ENCODE results near the gene PAQR3. TPM values are rescaled to one million over a fixed set of nuclear protein-coding genes. Genes with fewer than 3 reads are reported as not detected.

Gene PAQR3
- total and polyA plus RNA-seq, 2 of the 4 experiments (the other 2 are of a cell fraction): 11.5 to 11.8 TPM

- no peaks in the 10 kb centered on the region for H3K4me1 ChIP-seq (ENCODE audit: control insufficient read depth, insufficient read depth, low read length)
- ATAC-seq (ENCODE audit: low read depth) (no peak), DNase-seq (no peak)
- no TSS peak for BruUV-seq (replicated peaks)
- CTCF ChIA-PET: no interaction called here
- H4K5ac ChIP-seq (ENCODE audit: low read depth, low read length): no peak overlapping the region
- H3K4me3 ChIP-seq (ENCODE audit: insufficient read depth, low read depth, low read length): no peak overlapping the region
- H3K9ac ChIP-seq (ENCODE audit: low read depth, low read length): no peak overlapping the region
- H2BK15ac ChIP-seq (ENCODE audit: low read depth, low read length): no peak overlapping the region
- no peak overlapping the region for H3K4me2 ChIP-seq (ENCODE audit: low read depth, low read length)
- dilution Hi-C loops (cut with HindIII; ENCODE audit: low sequenced_read_pairs, unreplicated experiment) (no loop called here), in situ Hi-C loops (cut with MboI; ENCODE audit: low sequenced_read_pairs) (no loop called here), intact Hi-C loops (cut with micrococcal nuclease) (no loop called here)
- H2AK9ac ChIP-seq (replicated peaks; ENCODE audit: low read depth, low read length, poor library complexity): no peak overlapping the region
- POLR2A ChIA-PET (ENCODE audit: unreplicated experiment): no interaction called here
- H3K27me3 ChIP-seq (ENCODE audit: control insufficient read depth, insufficient read depth, low read length): no peaks in the 10 kb centered on the region
- no peak overlapping the region for H2AFZ ChIP-seq (replicated peaks; ENCODE audit: low read length, poor library complexity)
- H3K14ac ChIP-seq (replicated peaks; ENCODE audit: low read depth, low read length): no peak overlapping the region
- H3K9me3 ChIP-seq (ENCODE audit: control insufficient read depth, insufficient read depth, low read length): no peaks in the 10 kb centered on the region
- no peak overlapping the region for H3K23ac ChIP-seq (ENCODE audit: low read depth, low read length)
- H2BK5ac ChIP-seq (ENCODE audit: low read depth, low read length, poor library complexity, severe bottlenecking): no peak overlapping the region
- peaks cover 4% of the 10 kb centered on the region for H3K36me3 ChIP-seq (ENCODE audit: control insufficient read depth, insufficient read depth, low read length)
- no peaks in the 10 kb centered on the region for H3K79me1 ChIP-seq (ENCODE audit: low read depth in 1 of 2, low read length in 2 of 2)
- no peak overlapping the region for H2BK20ac ChIP-seq (ENCODE audit: low read depth, low read length)
- H3K56ac ChIP-seq (ENCODE audit: extremely low read depth, insufficient read depth, low read length): no peak overlapping the region
- H4K20me1 ChIP-seq (ENCODE audit: insufficient read depth, low read length): no peaks in the 10 kb centered on the region
- H3K18ac ChIP-seq (ENCODE audit: low read depth, low read length): no peak overlapping the region
- no peak overlapping the region for H3K4ac ChIP-seq (ENCODE audit: low read depth, low read length)
- H4K8ac ChIP-seq (ENCODE audit: low read depth in 2 of 2, low read length in 2 of 2): no peak overlapping the region
- no peak overlapping the region for H4K91ac ChIP-seq (ENCODE audit: insufficient read depth, low read depth, low read length)
- H2AK5ac ChIP-seq (ENCODE audit: low read depth, low read length): no peak overlapping the region
- no peaks in the 10 kb centered on the region for H3K9me1 ChIP-seq (ENCODE audit: insufficient read depth, low read length)
- TF ChIP-seq FOS (IDR thresholded peaks at IDR 0.05; ENCODE audit: low read depth, low read length): no peak
- TF ChIP-seq BHLHE40 (IDR thresholded peaks at IDR 0.05; ENCODE audit: low read depth, low read length): no peak
- H3K27ac ChIP-seq (ENCODE audit: insufficient read depth, low read length): no peak overlapping the region
- H2BK120ac ChIP-seq (ENCODE audit: low read depth, low read length): no peak overlapping the region
Observed at GRCh38 chr4:78899302-78899701, 39.9 kb downstream of the PAQR3 start.

All from IMR-90 (cell line).